NCI-H1048 (cell line): ENCODE results near the gene NPTX1.

Experiments used
- DNase-seq: peaks from one replicate; lab custom pipeline; 2025; lab: John Stamatoyannopoulos, UW

Gene NPTX1

GRCh38 chr17:80443916-80444643 is 32.3 kb downstream of the NPTX1 start:
- no peak for DNase-seq

GRCh38 chr17:80443498-80443897 is 32.9 kb downstream of the NPTX1 start:
- no peak for DNase-seq

GRCh38 chr17:80442764-80443163 is 33.6 kb downstream of the NPTX1 start:
- no peak for DNase-seq

GRCh38 chr17:80442323-80442659 is 34.1 kb downstream of the NPTX1 start:
- no peak for DNase-seq

GRCh38 chr17:80441598-80442322 is 34.6 kb downstream of the NPTX1 start:
- no peak for DNase-seq

GRCh38 chr17:80441133-80441578 is 35.3 kb downstream of the NPTX1 start:
- DNase-seq: peak; percentile 35

- DNase-seq: no peak
These were observed 36.9 kb downstream of the NPTX1 start for GRCh38 chr17:80439499-80439898.

- no peak for DNase-seq
These were observed 37.6 kb downstream of the NPTX1 start for GRCh38 chr17:80438806-80439205.

- no peak for DNase-seq
These were observed 38.9 kb downstream of the NPTX1 start for GRCh38 chr17:80437532-80437931.

- no peak for DNase-seq
These were observed 42.3 kb downstream of the NPTX1 start for GRCh38 chr17:80433916-80434666.

- no peak for DNase-seq
These were observed 43.4 kb downstream of the NPTX1 start for GRCh38 chr17:80432961-80433550.

GRCh38 chr17:80432350-80432955 is 44.0 kb downstream of the NPTX1 start:
- no peak for DNase-seq

- no peak for DNase-seq
These were observed 44.9 kb downstream of the NPTX1 start for GRCh38 chr17:80431246-80432195.

GRCh38 chr17:80430446-80431245 is 45.8 kb downstream of the NPTX1 start:
- no peak for DNase-seq

GRCh38 chr17:80429356-80430275 is 46.8 kb downstream of the NPTX1 start:
- no peak for DNase-seq

GRCh38 chr17:80428796-80429195 is 47.6 kb downstream of the NPTX1 start:
- DNase-seq: no peak

GRCh38 chr17:80428363-80428762 is 48.0 kb downstream of the NPTX1 start:
- no peak for DNase-seq

- DNase-seq: no peak
These were observed 48.8 kb downstream of the NPTX1 start for GRCh38 chr17:80427366-80428282.
